Panc1 (cell line): Measurements from ENCODE around the gene KMT2B.
A peak's percentile ranks its signal among the peaks of the same experiment; 100 is the strongest.

Source experiments
- POLR2AphosphoS5 ChIP-seq: IDR thresholded peaks from 2 replicates; pipeline ENCODE4 v1.6.1; 2012; ENCODE audit warnings: mild to moderate bottlenecking, low read depth, low read length, moderate library complexity
- SIN3A ChIP-seq: IDR thresholded peaks from 2 replicates; pipeline ENCODE4 v1.6.1; 2012; ENCODE audit warnings: low read depth, mild to moderate bottlenecking, low read length, moderate library complexity, borderline replicate concordance; ENCODE audit not compliant: insufficient read depth
- TCF7L2 ChIP-seq: IDR thresholded peaks from 2 replicates; pipeline ENCODE4 v1.6.1; 2011; ENCODE audit warnings: mild to moderate bottlenecking, low read depth, low read length, inconsistent platforms
- TF ChIP-seq, protein P1 (sequence below), 2 experiments: IDR thresholded peaks; 2 replicates each; pipeline ENCODE4 v1.6.1; 2011 to 2012; ENCODE audit warnings: low read depth in 2 of 2, control low read depth in 1 of 2, low read length in 1 of 2, mild to moderate bottlenecking in 1 of 2, moderate library complexity in 1 of 2; ENCODE audit not compliant: insufficient read depth in 1 of 2
- TF ChIP-seq, protein P2 (sequence below): fragments of 450-650 bp; IDR thresholded peaks from 2 replicates; pipeline ENCODE4 v1.5.1; 2017; ENCODE audit warnings: mild to moderate bottlenecking

DNA sequence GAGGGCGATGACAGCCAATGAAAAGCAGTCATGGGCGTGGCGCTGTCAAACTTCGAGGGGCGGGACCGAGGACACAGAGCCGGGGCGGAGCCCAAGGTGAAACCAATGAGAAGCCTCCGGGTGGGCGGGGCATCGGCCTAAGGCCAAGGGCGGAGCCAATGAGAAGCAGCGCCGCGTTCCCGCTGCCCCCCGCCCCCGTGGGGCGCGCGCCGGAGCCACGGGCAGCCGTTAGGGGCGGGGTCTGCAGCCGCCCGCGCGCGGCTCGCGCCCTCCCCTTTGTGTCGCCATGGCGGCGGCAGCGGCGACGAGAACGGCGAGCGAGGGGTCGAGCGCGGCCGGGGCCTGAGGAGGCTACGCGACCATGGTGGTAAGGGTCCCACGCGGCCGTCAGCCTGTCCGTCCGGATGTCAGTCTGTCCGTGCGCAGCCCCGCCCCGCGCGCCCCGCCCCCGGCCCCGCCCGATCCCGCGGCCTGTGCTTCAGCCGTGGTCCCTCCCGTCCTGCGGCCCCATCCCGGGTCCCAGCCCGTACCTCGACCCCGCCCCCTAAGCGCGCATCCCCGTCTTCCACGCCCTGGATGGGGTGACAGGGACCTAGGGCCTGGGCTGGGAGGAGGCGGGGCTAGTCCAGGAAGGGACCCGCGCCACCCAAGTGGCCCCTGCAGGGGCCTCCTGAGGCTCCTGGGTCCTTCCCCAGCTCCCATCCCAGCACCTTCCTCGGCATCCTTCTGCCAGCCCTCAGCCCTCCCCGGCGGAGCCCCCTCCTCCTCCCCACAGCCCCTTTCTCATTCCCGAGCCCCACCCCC lies 57.7 kb downstream of the KMT2B start, which contains the start of gene ARHGAP33:
- TF ChIP-seq, protein P1, sequence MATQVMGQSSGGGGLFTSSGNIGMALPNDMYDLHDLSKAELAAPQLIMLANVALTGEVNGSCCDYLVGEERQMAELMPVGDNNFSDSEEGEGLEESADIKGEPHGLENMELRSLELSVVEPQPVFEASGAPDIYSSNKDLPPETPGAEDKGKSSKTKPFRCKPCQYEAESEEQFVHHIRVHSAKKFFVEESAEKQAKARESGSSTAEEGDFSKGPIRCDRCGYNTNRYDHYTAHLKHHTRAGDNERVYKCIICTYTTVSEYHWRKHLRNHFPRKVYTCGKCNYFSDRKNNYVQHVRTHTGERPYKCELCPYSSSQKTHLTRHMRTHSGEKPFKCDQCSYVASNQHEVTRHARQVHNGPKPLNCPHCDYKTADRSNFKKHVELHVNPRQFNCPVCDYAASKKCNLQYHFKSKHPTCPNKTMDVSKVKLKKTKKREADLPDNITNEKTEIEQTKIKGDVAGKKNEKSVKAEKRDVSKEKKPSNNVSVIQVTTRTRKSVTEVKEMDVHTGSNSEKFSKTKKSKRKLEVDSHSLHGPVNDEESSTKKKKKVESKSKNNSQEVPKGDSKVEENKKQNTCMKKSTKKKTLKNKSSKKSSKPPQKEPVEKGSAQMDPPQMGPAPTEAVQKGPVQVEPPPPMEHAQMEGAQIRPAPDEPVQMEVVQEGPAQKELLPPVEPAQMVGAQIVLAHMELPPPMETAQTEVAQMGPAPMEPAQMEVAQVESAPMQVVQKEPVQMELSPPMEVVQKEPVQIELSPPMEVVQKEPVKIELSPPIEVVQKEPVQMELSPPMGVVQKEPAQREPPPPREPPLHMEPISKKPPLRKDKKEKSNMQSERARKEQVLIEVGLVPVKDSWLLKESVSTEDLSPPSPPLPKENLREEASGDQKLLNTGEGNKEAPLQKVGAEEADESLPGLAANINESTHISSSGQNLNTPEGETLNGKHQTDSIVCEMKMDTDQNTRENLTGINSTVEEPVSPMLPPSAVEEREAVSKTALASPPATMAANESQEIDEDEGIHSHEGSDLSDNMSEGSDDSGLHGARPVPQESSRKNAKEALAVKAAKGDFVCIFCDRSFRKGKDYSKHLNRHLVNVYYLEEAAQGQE (IDR thresholded peaks at IDR 0.05; ENCODE audit: insufficient read depth in 1 of 2, low read depth in 2 of 2, low read length in 1 of 2) = no peak
- TF ChIP-seq, protein P2, sequence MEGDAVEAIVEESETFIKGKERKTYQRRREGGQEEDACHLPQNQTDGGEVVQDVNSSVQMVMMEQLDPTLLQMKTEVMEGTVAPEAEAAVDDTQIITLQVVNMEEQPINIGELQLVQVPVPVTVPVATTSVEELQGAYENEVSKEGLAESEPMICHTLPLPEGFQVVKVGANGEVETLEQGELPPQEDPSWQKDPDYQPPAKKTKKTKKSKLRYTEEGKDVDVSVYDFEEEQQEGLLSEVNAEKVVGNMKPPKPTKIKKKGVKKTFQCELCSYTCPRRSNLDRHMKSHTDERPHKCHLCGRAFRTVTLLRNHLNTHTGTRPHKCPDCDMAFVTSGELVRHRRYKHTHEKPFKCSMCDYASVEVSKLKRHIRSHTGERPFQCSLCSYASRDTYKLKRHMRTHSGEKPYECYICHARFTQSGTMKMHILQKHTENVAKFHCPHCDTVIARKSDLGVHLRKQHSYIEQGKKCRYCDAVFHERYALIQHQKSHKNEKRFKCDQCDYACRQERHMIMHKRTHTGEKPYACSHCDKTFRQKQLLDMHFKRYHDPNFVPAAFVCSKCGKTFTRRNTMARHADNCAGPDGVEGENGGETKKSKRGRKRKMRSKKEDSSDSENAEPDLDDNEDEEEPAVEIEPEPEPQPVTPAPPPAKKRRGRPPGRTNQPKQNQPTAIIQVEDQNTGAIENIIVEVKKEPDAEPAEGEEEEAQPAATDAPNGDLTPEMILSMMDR = no peak
- TF ChIP-seq SIN3A (peak; percentile 96; the same call in 1 of the 2 replicates), POLR2AphosphoS5 (peak; percentile 67), TCF7L2 (no peak)
